Endothelial cell of umbilical vein (primary cell): ENCODE data around the gene SCARF2. TPM values are rescaled to one million over a fixed set of nuclear protein-coding genes. Genes with fewer than 3 reads are reported as not detected.
A peak's percentile ranks its signal among the peaks of the same experiment; 100 is the strongest.

ENCODE experiments used
- BruUV-seq: library from RNA; stranded (reverse); fragments of 400-500 nt; replicated peaks from 2 replicates; lab custom pipeline; 2021; lab: Mats Ljungman, UMichigan
- CTCF ChIA-PET: fragments of 300-600, 350-600 bp; sonication (Branson Sonifier 250); formaldehyde crosslinking; loops from one replicate; lab custom pipeline; 2021; ENCODE audit warnings: antibody characterized with exemption, inconsistent platforms; lab: Charles Lee
- POLR2A ChIA-PET: fragments of 300-600, 350-600 bp; sonication (Branson Sonifier 250); formaldehyde crosslinking; loops from one replicate; lab custom pipeline; 2021; ENCODE audit warnings: antibody characterized with exemption, inconsistent platforms; lab: Charles Lee
- DNase-seq: peaks from one replicate; pipeline ENCODE4 v3.0.0-alpha.2; 2011; ENCODE audit warnings: low read depth, low spot score
- FAIRE-seq: peaks from 2 replicates; lab custom pipeline; 2011; peaks lifted over from hg19 to GRCh38; lab: Jason Lieb, UNC
- H2AFZ ChIP-seq: 2 replicates; pipeline ENCODE4 v1.6.0; 2012; ENCODE audit warnings: low read depth, low read length, control low read depth, inconsistent platforms
- H3K27ac ChIP-seq: 2 replicates; pipeline ENCODE4 v1.5.1; 2011; ENCODE audit warnings: low read depth, mild to moderate bottlenecking, control low read depth, low read length, moderate library complexity; ENCODE audit not compliant: insufficient read depth
- H3K27me3 ChIP-seq, 2 experiments: 2 replicates each; pipeline versions ENCODE4 v1.6.0 to v1.6.1; 2011; ENCODE audit warnings: low read length in 2 of 2, mixed read lengths in 1 of 2; ENCODE audit not compliant: control insufficient read depth in 2 of 2, insufficient read depth in 2 of 2
- H3K36me3 ChIP-seq, 2 experiments: 2 replicates in 1 of 2; 3 replicates in 1 of 2; pipeline ENCODE4 v1.5.1; 2011; ENCODE audit warnings: low read length in 2 of 2, mild to moderate bottlenecking in 1 of 2, moderate library complexity in 1 of 2; ENCODE audit not compliant: control insufficient read depth in 2 of 2, insufficient read depth in 2 of 2; ENCODE audit errors: extremely low read depth in 1 of 2
- H3K4me1 ChIP-seq: 3 replicates; pipeline ENCODE4 v1.5.1; 2011; ENCODE audit warnings: mild to moderate bottlenecking, low read length; ENCODE audit not compliant: control insufficient read depth, insufficient read depth; ENCODE audit errors: extremely low read depth
- H3K4me2 ChIP-seq: 2 replicates; pipeline ENCODE4 v1.6.1; 2011; ENCODE audit warnings: low read length, control low read depth, mixed read lengths; ENCODE audit not compliant: insufficient read depth
- H3K4me3 ChIP-seq, 3 experiments: fragments of 200-600 bp in 1 of 3; sonication (generic), shearing (Covaris generic) in 1 of 3; replicated peaks in 1 of 3; 2 replicates each; pipeline ENCODE4 v1.5.1; 2011 to 2016; ENCODE audit warnings: control low read depth in 3 of 3, low read length in 3 of 3, mild to moderate bottlenecking in 2 of 3, inconsistent platforms in 1 of 3, low read depth in 1 of 3, moderate library complexity in 1 of 3; ENCODE audit not compliant: insufficient read depth in 1 of 3
- H3K79me2 ChIP-seq: 2 replicates; pipeline ENCODE4 v1.6.0; 2012; ENCODE audit warnings: low read length, inconsistent platforms; ENCODE audit not compliant: control insufficient read depth, insufficient read depth
- H3K9ac ChIP-seq: replicated peaks from 2 replicates; pipeline ENCODE3; 2011; ENCODE audit warnings: low read length, control low read depth; ENCODE audit not compliant: insufficient read depth; ENCODE audit errors: extremely low read depth
- H3K9me1 ChIP-seq: replicated peaks from 3 replicates; pipeline ENCODE4 v1.6.0; 2011; ENCODE audit warnings: mild to moderate bottlenecking, low read length; ENCODE audit not compliant: control insufficient read depth, insufficient read depth; ENCODE audit errors: extremely low read depth
- H3K9me3 ChIP-seq: replicated peaks from 2 replicates; pipeline ENCODE4 v1.5.1; 2012; ENCODE audit warnings: low read length, inconsistent platforms; ENCODE audit not compliant: control insufficient read depth, insufficient read depth
- H4K20me1 ChIP-seq: replicated peaks from 2 replicates; pipeline ENCODE3; 2011; ENCODE audit warnings: mild to moderate bottlenecking, low read length; ENCODE audit not compliant: control insufficient read depth, insufficient read depth; ENCODE audit errors: extremely low read depth
- EZH2 ChIP-seq: IDR thresholded peaks from 2 replicates; pipeline ENCODE4 v1.6.1; 2012; ENCODE audit warnings: borderline replicate concordance, low read depth, mild to moderate bottlenecking, moderate library complexity, low read length, inconsistent platforms; ENCODE audit not compliant: severe bottlenecking
- JUN ChIP-seq: IDR thresholded peaks from 2 replicates; pipeline ENCODE4 v1.6.1; 2011; ENCODE audit warnings: borderline replicate concordance, low read depth; ENCODE audit not compliant: insufficient read length, insufficient read depth
- POLR2A ChIP-seq: IDR thresholded peaks from 2 replicates; pipeline ENCODE4 v1.6.1; 2012; ENCODE audit warnings: low read depth, mild to moderate bottlenecking, control low read depth, low read length
- dilution Hi-C: fragments of 300-500 bp; cut with MboI; formaldehyde crosslinking; loops from one replicate; pipeline ENCODE4 v1.15.0; 2019; ENCODE audit warnings: low sequenced_read_pairs; ENCODE audit not compliant: extremely low pct_ligation_motif_present
- intact Hi-C: fragments of 100-400 bp; cut with micrococcal nuclease; formaldehyde crosslinking; loops from one replicate; pipeline ENCODE4 v1.10.0; 2022
- polyA plus RNA-seq, 4 experiments: library from polyadenylated mRNA; depleted of rRNA in 3 of 4; stranded (reverse) in 3 of 4; unstranded in 1 of 4; fragments of >200 nt; gene quantifications; 2 replicates each; pipeline versions ENCODE4 v1.2.1 to v1.2.3, GENCODE V29; 2011 to 2012; ENCODE audit warnings: missing spikeins in 1 of 4
- total RNA-seq: library from RNA; stranded (reverse); gene quantifications from 2 replicates; pipeline ENCODE4 v1.2.3, GENCODE V29; 2021
- TF ChIP-seq, protein P1 (sequence below): IDR thresholded peaks from 2 replicates; pipeline ENCODE4 v1.6.1; 2011; ENCODE audit not compliant: insufficient read depth, insufficient read length
- TF ChIP-seq, protein P2 (sequence below), 2 donors: IDR thresholded peaks; 1 replicate in 1 of 2; 2 replicates in 1 of 2; pipeline ENCODE4 v1.5.1; 2011; ENCODE audit warnings: low read length in 2 of 2, mild to moderate bottlenecking in 2 of 2, moderate library complexity in 2 of 2, control low read depth in 1 of 2, inconsistent platforms in 1 of 2, low read depth in 1 of 2; ENCODE audit not compliant: insufficient read depth in 1 of 2; ENCODE audit errors: extremely low read depth in 1 of 2

Gene SCARF2
- total and polyA plus RNA-seq, 2 donors (not counting 3 experiments of a cell fraction or from before 2014, with no cell fraction given): 15.7 to 20.1 TPM

DNA sequence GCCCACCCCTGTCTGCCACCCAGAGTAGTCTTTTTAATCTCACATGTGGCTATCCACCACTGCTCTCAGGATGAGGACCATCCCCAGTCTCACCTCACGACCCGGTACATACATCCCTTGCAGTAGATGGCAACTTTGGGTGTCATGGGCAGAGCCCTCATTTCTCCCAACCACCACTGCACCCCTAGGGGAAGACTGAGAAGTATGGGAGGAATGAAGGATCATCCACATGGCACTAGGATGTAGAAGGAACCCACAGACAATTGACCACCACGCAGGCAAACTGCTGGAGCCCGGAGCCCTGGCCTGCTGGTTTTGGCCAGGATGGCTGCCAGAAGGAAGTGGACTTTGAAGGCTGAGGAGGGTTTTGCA lies 1.9 kb upstream of the SCARF2 start:
- H3K27ac ChIP-seq: no peak overlapping the region
- ChIA-PET CTCF (interaction anchor here (1.6 to 2.9 kb wide), 2 partner anchors 9 to 17 kb away, joined by 6 to 18 read pairs; no protein-coding TSS in a partner anchor), POLR2A (no interaction called here)
- H4K20me1 ChIP-seq: no peaks in the 10 kb centered on the region
- no peaks in the 10 kb centered on the region for H3K9me3 ChIP-seq
- H2AFZ ChIP-seq: no peak overlapping the region
- no TSS peak for BruUV-seq
- peaks cover 11% of the 10 kb centered on the region for H3K4me1 ChIP-seq
- H3K36me3 ChIP-seq: peaks cover 0 to 2% of the 10 kb centered on the region in 2 experiments
- H3K4me3 ChIP-seq: no peak overlapping the region
- intact Hi-C loops (loop anchor here (5.0 kb wide), 1 partner anchor 58 kb away; the partner anchor contains the start of gene KLHL22), dilution Hi-C loops (no loop called here)
- DNase-seq (no peak), FAIRE-seq (no peak)
- no peaks in the 10 kb centered on the region for H3K27me3 ChIP-seq
- H3K9ac ChIP-seq: no peak overlapping the region
- no peak overlapping the region for H3K4me2 ChIP-seq
- H3K9me1 ChIP-seq: no peaks in the 10 kb centered on the region
- TF ChIP-seq EZH2 (no peak), POLR2A (no peak), JUN (no peak)
- TF ChIP-seq, protein P1, sequence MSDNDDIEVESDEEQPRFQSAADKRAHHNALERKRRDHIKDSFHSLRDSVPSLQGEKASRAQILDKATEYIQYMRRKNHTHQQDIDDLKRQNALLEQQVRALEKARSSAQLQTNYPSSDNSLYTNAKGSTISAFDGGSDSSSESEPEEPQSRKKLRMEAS: no peak
- H3K79me2 ChIP-seq: peaks cover 14% of the 10 kb centered on the region

DNA sequence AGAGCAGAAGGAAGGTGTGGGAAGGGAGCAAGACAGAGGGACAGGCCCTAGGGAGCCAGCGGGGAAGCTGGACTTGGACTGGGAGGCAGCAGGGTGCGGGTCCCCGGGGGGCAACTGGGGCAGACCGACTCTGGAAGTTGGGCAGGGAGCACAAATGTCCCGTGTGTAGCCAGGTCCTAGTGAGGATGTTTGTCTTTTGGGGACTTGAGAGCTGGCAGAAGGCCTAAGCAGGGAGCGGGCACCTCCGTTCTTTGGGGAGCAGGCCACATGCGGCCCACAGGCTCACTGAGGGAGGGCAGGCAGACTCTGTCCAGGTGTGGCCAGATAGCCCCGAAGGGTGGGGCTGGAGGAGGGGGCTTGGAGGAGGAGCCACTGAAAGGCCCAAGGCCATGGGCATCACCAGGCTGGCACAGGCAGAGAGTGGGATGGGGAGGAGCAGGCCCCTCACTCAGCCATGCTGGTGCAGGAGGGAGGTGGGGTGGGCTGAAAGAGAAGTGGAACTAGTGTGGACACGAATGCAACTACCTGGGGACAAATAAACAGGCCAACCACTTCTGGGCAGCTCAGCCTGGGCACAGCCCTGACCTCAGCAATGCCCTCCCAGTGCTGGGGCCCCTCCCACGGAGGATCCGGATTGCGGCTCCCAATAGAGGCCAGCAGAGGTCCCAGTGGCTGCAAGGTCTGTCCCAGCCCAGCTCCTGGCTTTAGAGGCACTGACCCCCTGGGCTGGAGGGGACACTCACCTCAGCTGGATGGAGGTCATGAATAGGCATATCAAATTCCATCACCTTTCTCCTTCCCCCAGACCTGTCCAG lies 1.3 kb upstream of the SCARF2 start:
- BruUV-seq: no TSS peak
- no peaks in the 10 kb centered on the region for H3K9me3 ChIP-seq
- H3K36me3 ChIP-seq: peaks cover 0 to 2% of the 10 kb centered on the region in 2 experiments
- peaks cover 11% of the 10 kb centered on the region for H3K4me1 ChIP-seq
- H3K9ac ChIP-seq: no peak overlapping the region
- no peak overlapping the region for H3K4me3 ChIP-seq
- TF ChIP-seq, protein P2, sequence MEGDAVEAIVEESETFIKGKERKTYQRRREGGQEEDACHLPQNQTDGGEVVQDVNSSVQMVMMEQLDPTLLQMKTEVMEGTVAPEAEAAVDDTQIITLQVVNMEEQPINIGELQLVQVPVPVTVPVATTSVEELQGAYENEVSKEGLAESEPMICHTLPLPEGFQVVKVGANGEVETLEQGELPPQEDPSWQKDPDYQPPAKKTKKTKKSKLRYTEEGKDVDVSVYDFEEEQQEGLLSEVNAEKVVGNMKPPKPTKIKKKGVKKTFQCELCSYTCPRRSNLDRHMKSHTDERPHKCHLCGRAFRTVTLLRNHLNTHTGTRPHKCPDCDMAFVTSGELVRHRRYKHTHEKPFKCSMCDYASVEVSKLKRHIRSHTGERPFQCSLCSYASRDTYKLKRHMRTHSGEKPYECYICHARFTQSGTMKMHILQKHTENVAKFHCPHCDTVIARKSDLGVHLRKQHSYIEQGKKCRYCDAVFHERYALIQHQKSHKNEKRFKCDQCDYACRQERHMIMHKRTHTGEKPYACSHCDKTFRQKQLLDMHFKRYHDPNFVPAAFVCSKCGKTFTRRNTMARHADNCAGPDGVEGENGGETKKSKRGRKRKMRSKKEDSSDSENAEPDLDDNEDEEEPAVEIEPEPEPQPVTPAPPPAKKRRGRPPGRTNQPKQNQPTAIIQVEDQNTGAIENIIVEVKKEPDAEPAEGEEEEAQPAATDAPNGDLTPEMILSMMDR (IDR thresholded peaks at IDR 0.05; ENCODE audit: extremely low read depth in 1 of 2, insufficient read depth in 1 of 2, low read depth in 1 of 2, low read length in 2 of 2): peak in 1 of 2 donors; percentile 31
- no peak for TF ChIP-seq EZH2
- H2AFZ ChIP-seq: no peak overlapping the region
- no peak for DNase-seq
- intact Hi-C loops (loop anchor here (5.0 kb wide), 1 partner anchor 58 kb away; the partner anchor contains the start of gene KLHL22), dilution Hi-C loops (no loop called here)
- H3K27ac ChIP-seq: no peak overlapping the region
- H4K20me1 ChIP-seq: no peaks in the 10 kb centered on the region
- H3K27me3 ChIP-seq: no peaks in the 10 kb centered on the region
- peak; percentile 35 for FAIRE-seq
- ChIA-PET CTCF (interaction anchor here (1.6 to 2.9 kb wide), 3 partner anchors 10 to 21 kb away, joined by 6 to 18 read pairs (median 9); no protein-coding TSS in a partner anchor), POLR2A (no interaction called here)
- no peak overlapping the region for H3K4me2 ChIP-seq
- peaks cover 14% of the 10 kb centered on the region for H3K79me2 ChIP-seq
- no peaks in the 10 kb centered on the region for H3K9me1 ChIP-seq
